DND-41 (cell line): ENCODE results near the gene TCERG1L.

ENCODE experiments used
- EZH2 ChIP-seq: IDR thresholded peaks from 3 replicates; pipeline ENCODE4 v1.6.1; 2012; ENCODE audit warnings: borderline replicate concordance, low read depth, mild to moderate bottlenecking, moderate library complexity, low read length, inconsistent platforms; ENCODE audit not compliant: severe bottlenecking
- TF ChIP-seq, protein P1 (sequence below): IDR thresholded peaks from 2 replicates; pipeline ENCODE4 v1.5.1; 2012; ENCODE audit warnings: borderline replicate concordance, low read length, moderate library complexity, mild to moderate bottlenecking; ENCODE audit not compliant: poor library complexity, severe bottlenecking; ENCODE audit errors: extremely low read depth

GRCh38 chr10:131089150-131089549 lies 222.4 kb downstream of the TCERG1L start:
- TF ChIP-seq, protein P1, sequence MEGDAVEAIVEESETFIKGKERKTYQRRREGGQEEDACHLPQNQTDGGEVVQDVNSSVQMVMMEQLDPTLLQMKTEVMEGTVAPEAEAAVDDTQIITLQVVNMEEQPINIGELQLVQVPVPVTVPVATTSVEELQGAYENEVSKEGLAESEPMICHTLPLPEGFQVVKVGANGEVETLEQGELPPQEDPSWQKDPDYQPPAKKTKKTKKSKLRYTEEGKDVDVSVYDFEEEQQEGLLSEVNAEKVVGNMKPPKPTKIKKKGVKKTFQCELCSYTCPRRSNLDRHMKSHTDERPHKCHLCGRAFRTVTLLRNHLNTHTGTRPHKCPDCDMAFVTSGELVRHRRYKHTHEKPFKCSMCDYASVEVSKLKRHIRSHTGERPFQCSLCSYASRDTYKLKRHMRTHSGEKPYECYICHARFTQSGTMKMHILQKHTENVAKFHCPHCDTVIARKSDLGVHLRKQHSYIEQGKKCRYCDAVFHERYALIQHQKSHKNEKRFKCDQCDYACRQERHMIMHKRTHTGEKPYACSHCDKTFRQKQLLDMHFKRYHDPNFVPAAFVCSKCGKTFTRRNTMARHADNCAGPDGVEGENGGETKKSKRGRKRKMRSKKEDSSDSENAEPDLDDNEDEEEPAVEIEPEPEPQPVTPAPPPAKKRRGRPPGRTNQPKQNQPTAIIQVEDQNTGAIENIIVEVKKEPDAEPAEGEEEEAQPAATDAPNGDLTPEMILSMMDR = no peak
- TF ChIP-seq EZH2 = no peak
